GM06990 (cell line): ENCODE data around the gene NTPCR.

Source experiments
- DNase-seq: peaks from one replicate; pipeline ENCODE4 v3.0.0-alpha.2; 2011; ENCODE audit not compliant: insufficient read length; ENCODE audit errors: extremely low read depth
- H3K27me3 ChIP-seq: replicated peaks from 2 replicates; pipeline ENCODE4 v1.6.0; 2011; ENCODE audit warnings: low read length; ENCODE audit not compliant: control insufficient read depth, insufficient read depth
- H3K36me3 ChIP-seq: 2 replicates; pipeline ENCODE4 v1.5.1; 2011; ENCODE audit warnings: low read length; ENCODE audit not compliant: control insufficient read depth, insufficient read depth
- H3K4me3 ChIP-seq: replicated peaks from 2 replicates; pipeline ENCODE4 v1.5.1; 2011; ENCODE audit warnings: low read depth, mild to moderate bottlenecking, control low read depth, low read length
- TF ChIP-seq, protein P1 (sequence below): IDR thresholded peaks from 2 replicates; pipeline ENCODE4 v1.5.1; 2011; ENCODE audit warnings: low read length, control low read depth, mild to moderate bottlenecking, inconsistent platforms; ENCODE audit not compliant: insufficient read depth, poor library complexity, severe bottlenecking

The NTPCR gene

DNA sequence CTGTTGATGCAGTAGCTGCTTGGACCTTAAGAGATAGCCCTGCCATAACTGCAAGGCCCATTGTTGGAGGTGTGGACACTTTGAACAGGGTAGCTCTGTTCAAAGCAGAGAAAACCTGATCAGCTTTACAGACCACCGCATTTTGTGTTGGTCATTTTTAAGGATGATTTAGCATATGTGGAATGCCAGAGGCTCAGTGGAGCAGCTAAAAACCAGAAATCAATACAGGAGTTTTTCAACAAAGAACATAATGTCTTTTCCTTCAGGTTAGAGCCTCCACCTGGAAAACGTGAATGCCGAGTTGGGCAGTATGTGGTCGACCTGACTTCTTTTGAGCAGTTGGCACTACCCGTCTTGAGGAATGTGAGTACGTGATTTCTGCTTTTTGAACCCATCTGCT lies 5.7 kb downstream of the NTPCR start:
- peaks cover 7% of the 10 kb centered on the region for H3K36me3 ChIP-seq
- TF ChIP-seq, protein P1, sequence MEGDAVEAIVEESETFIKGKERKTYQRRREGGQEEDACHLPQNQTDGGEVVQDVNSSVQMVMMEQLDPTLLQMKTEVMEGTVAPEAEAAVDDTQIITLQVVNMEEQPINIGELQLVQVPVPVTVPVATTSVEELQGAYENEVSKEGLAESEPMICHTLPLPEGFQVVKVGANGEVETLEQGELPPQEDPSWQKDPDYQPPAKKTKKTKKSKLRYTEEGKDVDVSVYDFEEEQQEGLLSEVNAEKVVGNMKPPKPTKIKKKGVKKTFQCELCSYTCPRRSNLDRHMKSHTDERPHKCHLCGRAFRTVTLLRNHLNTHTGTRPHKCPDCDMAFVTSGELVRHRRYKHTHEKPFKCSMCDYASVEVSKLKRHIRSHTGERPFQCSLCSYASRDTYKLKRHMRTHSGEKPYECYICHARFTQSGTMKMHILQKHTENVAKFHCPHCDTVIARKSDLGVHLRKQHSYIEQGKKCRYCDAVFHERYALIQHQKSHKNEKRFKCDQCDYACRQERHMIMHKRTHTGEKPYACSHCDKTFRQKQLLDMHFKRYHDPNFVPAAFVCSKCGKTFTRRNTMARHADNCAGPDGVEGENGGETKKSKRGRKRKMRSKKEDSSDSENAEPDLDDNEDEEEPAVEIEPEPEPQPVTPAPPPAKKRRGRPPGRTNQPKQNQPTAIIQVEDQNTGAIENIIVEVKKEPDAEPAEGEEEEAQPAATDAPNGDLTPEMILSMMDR: no peak
- no peak overlapping the region for H3K4me3 ChIP-seq
- no peaks in the 10 kb centered on the region for H3K27me3 ChIP-seq
- no peak for DNase-seq

GRCh38 chr1:232958067-232958466 lies 7.7 kb downstream of the NTPCR start:
- Histone ChIP-seq H3K27me3 (no peaks in the 10 kb centered on the region), H3K4me3 (no peak overlapping the region), H3K36me3 (peaks cover 7% of the 10 kb centered on the region)
- no peak for DNase-seq
- TF ChIP-seq, protein P1: no peak

GRCh38 chr1:232962761-232963745 lies 12.6 kb downstream of the NTPCR start:
- TF ChIP-seq, protein P1: no peak
- Histone ChIP-seq H3K27me3 (no peaks in the 10 kb centered on the region), H3K36me3 (peaks cover 3% of the 10 kb centered on the region), H3K4me3 (no peak overlapping the region)
- no peak for DNase-seq

- Histone ChIP-seq H3K4me3 (no peak overlapping the region), H3K36me3 (no peaks in the 10 kb centered on the region; the same call in none of the 2 replicates), H3K27me3 (no peaks in the 10 kb centered on the region)
- no peak for DNase-seq
- TF ChIP-seq, protein P1: no peak
These were observed 14.2 kb downstream of the NTPCR start for GRCh38 chr1:232964601-232965000.

DNA sequence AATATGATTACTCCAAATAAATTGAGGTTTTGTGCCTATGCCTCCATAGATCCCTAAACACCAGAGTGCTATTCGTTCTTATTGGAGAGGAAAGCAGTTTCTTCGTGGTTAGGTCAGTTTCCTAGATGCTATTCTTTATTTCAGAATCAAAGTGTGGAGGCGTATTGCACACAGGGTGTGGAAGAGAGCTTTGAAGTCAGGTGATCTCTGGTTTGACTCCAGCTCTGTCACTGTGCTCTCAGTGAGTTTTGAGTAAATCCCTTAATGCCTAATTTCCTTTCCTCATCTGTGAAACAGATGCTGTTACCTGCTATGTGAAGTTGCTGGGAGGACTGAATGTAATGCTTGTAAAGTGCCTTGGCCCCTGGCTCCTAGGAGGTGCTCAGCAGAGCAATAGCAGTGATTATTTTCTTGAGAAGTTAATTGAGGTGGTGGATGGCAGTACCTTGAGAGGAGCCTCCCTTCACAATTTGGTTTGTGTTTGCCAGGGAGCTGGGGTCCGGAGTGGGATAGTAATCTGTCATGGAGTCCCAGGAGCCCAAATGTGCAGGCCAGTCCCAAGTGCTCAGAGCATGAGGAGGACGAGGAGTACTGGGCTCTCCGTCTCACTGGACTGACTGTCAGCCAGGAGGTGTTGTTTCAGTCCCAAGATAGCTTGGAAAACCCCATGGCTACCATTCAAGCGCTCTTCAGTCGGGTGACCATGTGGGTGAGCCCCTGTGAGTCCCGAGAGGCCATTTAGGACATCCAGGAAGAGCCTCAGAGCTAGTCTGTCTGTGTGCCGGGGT lies 14.9 kb downstream of the NTPCR start:
- H3K36me3 ChIP-seq: no peaks in the 10 kb centered on the region; the same call in none of the 2 replicates
- peak overlapping the region; percentile 13; the same call in 1 of the 2 replicates for H3K4me3 ChIP-seq
- no peaks in the 10 kb centered on the region for H3K27me3 ChIP-seq
- DNase-seq: no peak
- TF ChIP-seq, protein P1: no peak
